BJ (cell line): Measurements from ENCODE around the gene ZBTB48. TPM values are rescaled to one million over a fixed set of nuclear protein-coding genes. Genes with fewer than 3 reads are reported as not detected.

Source experiments
- CTCF ChIA-PET: fragments of 350-600 bp; formaldehyde crosslinking; extraction: SDS; loops from one replicate; lab custom pipeline; 2021; ENCODE audit warnings: antibody characterized with exemption, inconsistent platforms; lab: Yijun Ruan, JAX
- POLR2A ChIA-PET: fragments of 300-600 bp; sonication (Branson Sonifier 250); formaldehyde crosslinking; extraction: SDS; loops from one replicate; lab custom pipeline; 2021; ENCODE audit warnings: antibody characterized with exemption; lab: Charles Lee
- DNase-seq: peaks from one replicate; pipeline ENCODE4 v3.0.0-alpha.2; 2011; ENCODE audit warnings: low read depth
- H3K27me3 ChIP-seq: 2 replicates; pipeline ENCODE4 v1.6.0; 2011; ENCODE audit warnings: low read length; ENCODE audit not compliant: control insufficient read depth, insufficient read depth
- H3K36me3 ChIP-seq: 2 replicates; pipeline ENCODE4 v1.5.1; 2011; ENCODE audit warnings: low read length; ENCODE audit not compliant: control insufficient read depth, insufficient read depth
- H3K4me3 ChIP-seq: 2 replicates; pipeline ENCODE4 v1.5.1; 2011; ENCODE audit warnings: low read depth, mild to moderate bottlenecking, control low read depth, low read length
- CTCF ChIP-seq: IDR thresholded peaks from 2 replicates; pipeline ENCODE4 v1.5.1; 2011; ENCODE audit warnings: low read depth, mild to moderate bottlenecking, control low read depth, inconsistent platforms, low read length, moderate library complexity; ENCODE audit not compliant: insufficient read depth
- polyA plus RNA-seq: library from polyadenylated mRNA; depleted of rRNA; stranded (reverse); fragments of >200 nt; gene quantifications from 2 replicates; pipeline ENCODE4 v1.2.3, GENCODE V29; 2011

The ZBTB48 gene
- polyA plus RNA-seq, 1 experiment, result 14.0 TPM

GRCh38 chr1:6621429-6622391 is 41.9 kb downstream of the ZBTB48 start:
- CTCF ChIA-PET, result interaction anchor here (0.7 to 1.9 kb wide), 3 partner anchors 12 to 67 kb away, joined by 3 to 5 read pairs (median 4); partner anchors contain the start of gene NOL9
- POLR2A ChIA-PET, result no interaction called here
- H3K27me3 ChIP-seq, result no peaks in the 10 kb centered on the region
- no peak for TF ChIP-seq CTCF
- H3K36me3 ChIP-seq, result peaks cover 37% of the 10 kb centered on the region
- H3K4me3 ChIP-seq, result no peak overlapping the region
- no peak for DNase-seq

- no peak for TF ChIP-seq CTCF
- ChIA-PET CTCF (interaction anchor here (1.3 to 1.5 kb wide), 3 partner anchors 12 to 68 kb away, joined by 4 read pairs; partner anchors contain the start of gene NOL9), POLR2A (no interaction called here)
- peaks cover 36% of the 10 kb centered on the region for H3K36me3 ChIP-seq
- H3K27me3 ChIP-seq, result no peaks in the 10 kb centered on the region
- H3K4me3 ChIP-seq, result no peak overlapping the region
- no peak for DNase-seq
These were observed 42.8 kb downstream of the ZBTB48 start for GRCh38 chr1:6622396-6623152.

- peaks cover 42% of the 10 kb centered on the region for H3K36me3 ChIP-seq
- no peak for DNase-seq
- ChIA-PET POLR2A (no interaction called here), CTCF (interaction anchor here (0.6 to 1.5 kb wide), 4 partner anchors 13 to 130 kb away, joined by 3 to 8 read pairs (median 4); no protein-coding TSS in a partner anchor)
- H3K4me3 ChIP-seq, result no peak overlapping the region
- H3K27me3 ChIP-seq, result no peaks in the 10 kb centered on the region
- TF ChIP-seq CTCF, result no peak
These were observed 43.6 kb downstream of the ZBTB48 start for GRCh38 chr1:6623269-6623965.

- Histone ChIP-seq H3K36me3 (peaks cover 46% of the 10 kb centered on the region), H3K27me3 (no peaks in the 10 kb centered on the region), H3K4me3 (peak within 1 kb of the TSS; percentile 71)
- no peak for DNase-seq
- no peak for TF ChIP-seq CTCF
- POLR2A ChIA-PET, result interaction anchor here (0.9 kb wide), 1 partner anchor 11 kb away, joined by 5 read pairs; no protein-coding TSS in a partner anchor
- CTCF ChIA-PET, result interaction anchor here (1.0 to 1.5 kb wide), 2 partner anchors 21 to 22 kb away, joined by 3 to 8 read pairs; no protein-coding TSS in a partner anchor
These were observed 45.2 kb downstream of the ZBTB48 start, which contains the start of gene THAP3 for GRCh38 chr1:6624710-6625583. THAP3 (plus strand) TSS chr1:6624868; CDS start chr1:6625219, 351 bp downstream.
